Astrocyte of the spinal cord (primary cell): ENCODE results near the gene ZP2.

ENCODE experiments used
- DNase-seq: peaks from one replicate; pipeline ENCODE4 v3.0.0; 2011; ENCODE audit warnings: low read depth, low spot score
- H3K4me3 ChIP-seq: 2 replicates; pipeline ENCODE4 v1.5.1; 2011; ENCODE audit warnings: low read depth, mild to moderate bottlenecking, low read length, moderate library complexity
- CTCF ChIP-seq: IDR thresholded peaks from 2 replicates; pipeline ENCODE4 v1.5.1; 2012; ENCODE audit warnings: low read depth, mild to moderate bottlenecking, low read length, inconsistent platforms
- in situ Hi-C: cut with HindIII; loops from 2 replicates; pipeline ENCODE4 v1.10.0; 2017; ENCODE audit warnings: low sequenced_read_pairs

The ZP2 gene

GRCh38 chr16:21242756-21243155 is 31.4 kb upstream of the ZP2 start:
- in situ Hi-C loops, result no loop called here
- DNase-seq, result no peak
- TF ChIP-seq CTCF, result no peak
- H3K4me3 ChIP-seq, result no peak overlapping the region

GRCh38 chr16:21239646-21240045 is 28.3 kb upstream of the ZP2 start:
- no peak for DNase-seq
- in situ Hi-C loops, result no loop called here
- TF ChIP-seq CTCF, result no peak
- H3K4me3 ChIP-seq, result no peak overlapping the region

GRCh38 chr16:21236831-21237230 is 25.5 kb upstream of the ZP2 start:
- in situ Hi-C loops, result no loop called here
- no peak for TF ChIP-seq CTCF
- no peak overlapping the region for H3K4me3 ChIP-seq
- DNase-seq, result no peak

DNA sequence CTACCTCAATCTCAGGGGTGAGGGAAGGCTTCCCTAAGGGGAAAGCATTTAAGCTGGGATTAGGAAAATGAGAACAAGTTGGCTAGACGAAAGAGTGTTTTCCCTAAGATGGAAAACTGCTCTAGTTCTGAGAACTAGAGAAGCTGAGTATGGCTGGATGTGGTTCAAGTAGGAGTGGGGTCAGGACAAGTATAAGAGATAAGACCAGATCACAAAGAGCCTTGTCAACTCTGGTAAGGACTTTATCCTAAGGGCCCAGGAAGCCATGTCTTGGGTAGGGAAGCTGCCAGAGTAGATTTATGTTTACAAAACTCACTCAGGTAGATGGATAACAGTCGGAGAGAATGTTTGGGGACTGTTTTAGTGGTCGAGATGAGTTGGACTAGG is 23.8 kb upstream of the ZP2 start:
- in situ Hi-C loops, result no loop called here
- H3K4me3 ChIP-seq, result no peak overlapping the region
- TF ChIP-seq CTCF, result no peak
- DNase-seq, result no peak

GRCh38 chr16:21233521-21234150 is 22.3 kb upstream of the ZP2 start, which contains the start of gene ANKS4B:
Gene ANKS4B, plus strand, starts transcription at chr16:21233699. Its CDS starts 39 bp downstream, at chr16:21233738.
- no peak for DNase-seq
- in situ Hi-C loops, result no loop called here
- no peak within 1 kb of the TSS for H3K4me3 ChIP-seq
- no peak for TF ChIP-seq CTCF

- DNase-seq, result no peak
- no peak overlapping the region for H3K4me3 ChIP-seq
- no peak for TF ChIP-seq CTCF
- in situ Hi-C loops, result no loop called here
These were observed 21.7 kb upstream of the ZP2 start for GRCh38 chr16:21233045-21233520.
